Effector memory CD4-positive, alpha-beta T cell (primary cell): ENCODE data around the gene ZNF90.
"Not testable (repeated sequence)": the region's sequence is repeated elsewhere in the genome, so short reads cannot be mapped to it uniquely, and the experiment has no call there.

Experiments used
- DNase-seq, 3 donors: peaks; one replicate each; pipeline ENCODE4 v3.0.0-alpha.2; 2020
- H3K27ac ChIP-seq: 2 replicates; pipeline ENCODE4 v1.7.0; 2013; ENCODE audit warnings: mild to moderate bottlenecking, low read length, moderate library complexity; ENCODE audit not compliant: insufficient read depth, poor library complexity, severe bottlenecking
- H3K27me3 ChIP-seq: replicated peaks from 2 replicates; pipeline ENCODE4 v1.7.0; 2013; ENCODE audit warnings: mild to moderate bottlenecking, low read length; ENCODE audit not compliant: insufficient read depth, control insufficient read depth, poor library complexity, severe bottlenecking
- H3K36me3 ChIP-seq: 2 replicates; pipeline ENCODE4 v1.7.0; 2013; ENCODE audit warnings: mild to moderate bottlenecking, low read length, moderate library complexity; ENCODE audit not compliant: control insufficient read depth, insufficient read depth
- H3K4me1 ChIP-seq: 2 replicates; pipeline ENCODE4 v1.7.0; 2013; ENCODE audit warnings: low read length, mild to moderate bottlenecking; ENCODE audit not compliant: control insufficient read depth, insufficient read depth, poor library complexity, severe bottlenecking
- H3K4me3 ChIP-seq: 2 replicates; pipeline ENCODE4 v1.7.0; 2013; ENCODE audit warnings: low read length, low read depth, mild to moderate bottlenecking; ENCODE audit not compliant: insufficient read depth, poor library complexity, severe bottlenecking
- H3K9me3 ChIP-seq: 2 replicates; pipeline ENCODE4 v1.7.0; 2013; ENCODE audit warnings: mild to moderate bottlenecking, low read length, moderate library complexity; ENCODE audit not compliant: control insufficient read depth
- total RNA-seq, 3 donors: gene quantifications; one replicate each; lab custom pipeline; 2026; lab: John Stamatoyannopoulos, UW

The ZNF90 gene
- total RNA-seq, result 2.1 to 3.8 (median 2.5) reads per million in 3 donors

GRCh38 chr19:20077791-20078463, at the start of gene ZNF90:
ZNF90 (plus strand) TSS chr19:20078000; CDS start chr19:20078133, 133 bp downstream.
- peaks cover 8% of the 10 kb centered on the region for H3K4me1 ChIP-seq
- peak within 1 kb of the TSS; percentile 57 for H3K4me3 ChIP-seq
- H3K27me3 ChIP-seq, result no peaks in the 10 kb centered on the region
- no peak within 1 kb of the TSS for H3K27ac ChIP-seq
- H3K36me3 ChIP-seq, result no peaks in the 10 kb centered on the region
- H3K9me3 ChIP-seq, result no peaks in the 10 kb centered on the region
- peak; percentile 65 to 84 (median 81) for DNase-seq

- Histone ChIP-seq H3K27ac (no peak overlapping the region), H3K36me3 (no peaks in the 10 kb centered on the region), H3K9me3 (no peaks in the 10 kb centered on the region), H3K4me3 (no peak overlapping the region), H3K4me1 (no peaks in the 10 kb centered on the region), H3K27me3 (no peaks in the 10 kb centered on the region)
- DNase-seq, result no peak
Observed at GRCh38 chr19:20028611-20029010, 49.2 kb upstream of the ZNF90 start.

DNA sequence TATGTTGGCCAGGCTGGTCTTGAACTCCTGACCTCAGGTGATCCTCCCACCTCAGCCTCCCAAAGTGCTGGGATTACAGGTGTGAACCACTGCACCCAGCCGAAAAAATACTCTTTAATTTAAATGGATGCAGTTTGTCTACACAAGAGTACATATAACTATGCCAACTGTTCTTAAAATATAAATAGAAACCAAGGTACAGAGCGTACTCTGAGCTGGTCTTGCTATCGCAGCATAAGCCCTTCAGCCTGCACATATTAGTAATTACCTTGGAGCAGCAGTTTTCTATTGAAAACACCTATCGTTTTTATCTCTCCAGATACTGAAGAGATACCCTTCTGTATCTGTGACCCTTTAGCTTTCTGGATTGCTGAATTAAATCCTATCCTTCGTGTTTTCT, 41.9 kb upstream of the ZNF90 start:
- Histone ChIP-seq H3K4me3 (no peak overlapping the region), H3K27ac (no peak overlapping the region), H3K36me3 (no peaks in the 10 kb centered on the region), H3K4me1 (no peaks in the 10 kb centered on the region), H3K9me3 (no peaks in the 10 kb centered on the region), H3K27me3 (no peaks in the 10 kb centered on the region)
- DNase-seq, result no peak

GRCh38 chr19:20038358-20039202, 39.2 kb upstream of the ZNF90 start:
- DNase-seq, result no peak
- Histone ChIP-seq H3K4me3 (peak overlapping the region; percentile 93), H3K4me1 (no peaks in the 10 kb centered on the region), H3K27me3 (no peaks in the 10 kb centered on the region), H3K27ac (peak overlapping the region; percentile 70), H3K36me3 (no peaks in the 10 kb centered on the region), H3K9me3 (no peaks in the 10 kb centered on the region)

GRCh38 chr19:20039203-20039723, 38.5 kb upstream of the ZNF90 start, which contains the start of gene ZNF682:
ZNF682 (minus strand) TSS chr19:20039505; CDS start chr19:20039345, 160 bp downstream.
- DNase-seq, result peak; percentile 84 to 92 (median 90)
- Histone ChIP-seq H3K27me3 (no peaks in the 10 kb centered on the region), H3K27ac (peak within 1 kb of the TSS; percentile 70), H3K9me3 (no peaks in the 10 kb centered on the region), H3K4me3 (peak within 1 kb of the TSS; percentile 93), H3K36me3 (no peaks in the 10 kb centered on the region), H3K4me1 (no peaks in the 10 kb centered on the region)

- Histone ChIP-seq H3K4me1 (no peaks in the 10 kb centered on the region), H3K27ac (no peak overlapping the region), H3K27me3 (no peaks in the 10 kb centered on the region), H3K9me3 (no peaks in the 10 kb centered on the region), H3K4me3 (no peak overlapping the region), H3K36me3 (no peaks in the 10 kb centered on the region)
- no peak for DNase-seq
Observed at GRCh38 chr19:20044663-20045062, 33.1 kb upstream of the ZNF90 start.

DNA sequence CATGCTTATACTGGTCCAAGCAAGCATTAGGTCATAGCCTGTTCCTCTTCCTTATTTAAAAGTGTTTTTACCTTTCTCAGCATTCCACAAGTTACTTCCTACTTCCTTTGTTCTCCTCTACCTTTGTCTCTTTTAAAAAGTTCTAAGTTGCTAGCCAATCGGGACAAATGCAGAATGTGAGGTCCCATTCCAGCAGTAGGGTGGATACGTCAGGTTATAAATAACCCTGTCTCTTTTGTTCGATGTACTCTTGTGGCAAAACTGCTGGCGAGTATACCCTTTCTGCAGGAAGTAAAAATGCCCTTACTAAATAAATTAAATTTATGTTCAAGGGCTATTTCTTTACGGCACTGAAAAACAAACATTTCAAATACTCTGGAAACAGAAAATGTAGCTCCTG, 32.1 kb upstream of the ZNF90 start:
- not testable (repeated sequence) for H3K27ac ChIP-seq, H3K36me3 ChIP-seq, H3K27me3 ChIP-seq, H3K4me1 ChIP-seq, H3K9me3 ChIP-seq, H3K4me3 ChIP-seq, DNase-seq

DNA sequence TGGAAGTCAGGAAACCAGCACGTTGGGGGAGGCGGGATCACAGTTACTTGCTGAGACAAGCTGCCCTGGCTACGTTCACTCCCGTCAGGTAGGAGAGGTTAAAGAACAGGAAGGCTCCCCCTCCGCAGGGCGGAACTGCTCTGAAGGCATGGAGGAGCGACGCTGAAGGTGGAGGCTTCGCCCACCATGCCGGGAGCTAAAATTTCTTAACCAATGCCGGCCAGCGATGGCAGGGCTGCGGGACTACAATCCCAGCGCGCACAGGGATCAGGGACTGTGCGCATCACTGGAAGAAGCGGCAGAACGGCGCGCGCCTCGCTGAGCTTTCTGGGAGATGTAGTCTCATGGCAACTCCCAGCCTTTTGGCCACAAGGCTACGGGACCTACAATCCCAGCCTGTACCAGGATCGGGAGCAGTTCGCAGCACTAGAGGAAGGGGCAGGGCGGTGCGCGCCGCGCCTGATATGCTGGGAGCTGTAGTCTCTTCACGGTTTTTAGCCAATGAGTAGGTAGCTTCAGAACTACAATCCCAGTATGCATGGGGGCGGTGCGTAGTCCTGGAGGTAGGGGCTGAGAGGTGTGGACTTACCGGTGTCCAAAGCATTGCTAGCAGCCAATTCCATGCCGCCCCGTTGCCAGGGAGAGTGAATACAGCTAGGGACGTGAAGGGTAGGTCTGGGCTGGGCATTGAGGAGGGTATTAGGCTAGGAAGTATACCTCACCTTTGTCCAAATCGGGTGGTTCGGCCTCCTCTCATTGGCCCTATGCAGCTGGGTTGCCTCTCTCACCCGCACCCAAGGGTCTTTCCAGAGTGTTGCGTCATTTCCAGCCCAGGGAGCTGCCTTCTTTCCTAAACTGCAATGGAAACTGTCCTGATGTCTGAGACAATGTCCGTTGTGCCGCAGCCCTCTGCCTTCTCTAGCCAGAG, 25.7 kb upstream of the ZNF90 start:
- H3K4me3 ChIP-seq, result peak overlapping the region; percentile 92
- DNase-seq, result peak; percentile 7 to 41 (median 32)
- no peaks in the 10 kb centered on the region for H3K36me3 ChIP-seq
- H3K4me1 ChIP-seq, result no peaks in the 10 kb centered on the region
- H3K27ac ChIP-seq, result peak overlapping the region; percentile 64
- H3K27me3 ChIP-seq, result no peaks in the 10 kb centered on the region
- H3K9me3 ChIP-seq, result no peaks in the 10 kb centered on the region

DNA sequence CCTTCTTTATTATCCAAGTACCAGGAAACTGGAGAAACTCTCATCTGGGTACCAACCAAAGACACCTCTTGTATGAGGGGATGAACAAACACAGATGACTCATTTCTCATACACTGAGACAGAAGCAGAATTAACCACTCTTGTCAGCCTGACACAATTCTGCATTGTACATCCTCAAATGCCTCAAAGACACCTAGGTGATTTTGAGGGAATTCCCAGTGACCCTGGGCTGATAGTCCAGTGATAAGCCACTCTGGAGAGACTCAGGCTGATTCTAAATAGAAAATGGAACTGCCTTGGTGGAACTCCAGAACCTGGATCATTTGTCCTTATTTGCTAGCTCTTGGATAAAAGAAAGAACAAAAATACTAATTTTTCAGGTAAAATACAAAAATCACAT, 19.1 kb upstream of the ZNF90 start:
- H3K4me1 ChIP-seq, H3K4me3 ChIP-seq, H3K27ac ChIP-seq: not testable (repeated sequence)

More for the DNA sequence above, 19.1 kb upstream of the ZNF90 start:
- H3K9me3 ChIP-seq, H3K27me3 ChIP-seq, H3K36me3 ChIP-seq, DNase-seq: not testable (repeated sequence)
